Endothelial cell (in vitro differentiated cells): ENCODE measurements around the gene ZNF561. TPM values are rescaled to one million over a fixed set of nuclear protein-coding genes. Genes with fewer than 3 reads are reported as not detected.

Experiments used
- DNase-seq: peaks from one replicate; pipeline ENCODE4 v3.0.0; 2021; ENCODE audit warnings: low spot score
- H3K27ac Mint-ChIP-seq: one replicate; pipeline ENCODE4 v1.8.0; 2021; ENCODE audit warnings: mixed read lengths, inconsistent platforms; ENCODE audit not compliant: unreplicated experiment
- H3K27me3 Mint-ChIP-seq: one replicate; pipeline ENCODE4 v1.8.0; 2021; ENCODE audit warnings: mild to moderate bottlenecking, moderate library complexity, mixed read lengths, inconsistent platforms; ENCODE audit not compliant: unreplicated experiment
- H3K36me3 Mint-ChIP-seq: one replicate; pipeline ENCODE4 v1.8.0; 2021; ENCODE audit warnings: mild to moderate bottlenecking, low read depth, mixed read lengths, inconsistent platforms; ENCODE audit not compliant: unreplicated experiment
- H3K4me1 Mint-ChIP-seq: one replicate; pipeline ENCODE4 v1.8.0; 2021; ENCODE audit warnings: mild to moderate bottlenecking, mixed read lengths, inconsistent platforms; ENCODE audit not compliant: unreplicated experiment
- H3K4me3 Mint-ChIP-seq: one replicate; pipeline ENCODE4 v1.8.0; 2021; ENCODE audit warnings: mild to moderate bottlenecking, mixed read lengths, inconsistent platforms; ENCODE audit not compliant: unreplicated experiment
- H3K9me3 Mint-ChIP-seq: one replicate; pipeline ENCODE4 v1.8.0; 2021; ENCODE audit warnings: mixed read lengths, inconsistent platforms; ENCODE audit not compliant: unreplicated experiment
- CTCF ChIP-seq: fragments of 200-600 bp; sonication (generic); IDR thresholded peaks from one replicate; pipeline ENCODE4 v1.5.0; 2021; ENCODE audit warnings: antibody characterized with exemption; ENCODE audit not compliant: unreplicated experiment
- total RNA-seq: library from RNA; stranded (reverse); fragmentation: NEBNext Ultra II Directional; extraction: Animal tissue kit (Norgen Biotek cat#: 25700); gene quantifications from one replicate; pipeline ENCODE4 v1.2.1, GENCODE V29; 2021; ENCODE audit not compliant: unreplicated experiment

ZNF561 gene
- total RNA-seq, 1 donor from 2014 or later = 62.5 TPM

- no peak for TF ChIP-seq CTCF
- H3K4me1 Mint-ChIP-seq = no peaks in the 10 kb centered on the region
- H3K4me3 Mint-ChIP-seq = no peak overlapping the region
- H3K9me3 Mint-ChIP-seq = peaks cover 20% of the 10 kb centered on the region
- H3K27ac Mint-ChIP-seq = no peak overlapping the region
- no peak for DNase-seq
- peaks cover 5% of the 10 kb centered on the region for H3K27me3 Mint-ChIP-seq
- peaks cover 59% of the 10 kb centered on the region for H3K36me3 Mint-ChIP-seq
Measured at GRCh38 chr19:9650345-9650744, 29.3 kb upstream of the ZNF561 start.

GRCh38 chr19:9645472-9645871, 24.4 kb upstream of the ZNF561 start:
- H3K4me1 Mint-ChIP-seq = no peaks in the 10 kb centered on the region
- no peak overlapping the region for H3K4me3 Mint-ChIP-seq
- TF ChIP-seq CTCF = no peak
- H3K27ac Mint-ChIP-seq = no peak overlapping the region
- DNase-seq = no peak
- peaks cover 9% of the 10 kb centered on the region for H3K27me3 Mint-ChIP-seq
- H3K9me3 Mint-ChIP-seq = no peaks in the 10 kb centered on the region
- H3K36me3 Mint-ChIP-seq = peaks cover 34% of the 10 kb centered on the region

- no peak for DNase-seq
- Mint-ChIP-seq H3K9me3 (no peaks in the 10 kb centered on the region), H3K27me3 (peaks cover 9% of the 10 kb centered on the region), H3K4me1 (no peaks in the 10 kb centered on the region), H3K4me3 (no peak overlapping the region), H3K36me3 (peaks cover 28% of the 10 kb centered on the region), H3K27ac (no peak overlapping the region)
- TF ChIP-seq CTCF = no peak
Measured at GRCh38 chr19:9644472-9644871, 23.4 kb upstream of the ZNF561 start.

GRCh38 chr19:9641810-9642209, 20.8 kb upstream of the ZNF561 start:
- Mint-ChIP-seq H3K27ac (no peak overlapping the region), H3K4me3 (no peak overlapping the region), H3K9me3 (no peaks in the 10 kb centered on the region), H3K36me3 (peaks cover 23% of the 10 kb centered on the region), H3K4me1 (no peaks in the 10 kb centered on the region), H3K27me3 (peaks cover 9% of the 10 kb centered on the region)
- no peak for TF ChIP-seq CTCF
- DNase-seq = no peak

GRCh38 chr19:9640956-9641355, 19.9 kb upstream of the ZNF561 start:
- peaks cover 23% of the 10 kb centered on the region for H3K36me3 Mint-ChIP-seq

More at GRCh38 chr19:9640956-9641355, 19.9 kb upstream of the ZNF561 start:
- Mint-ChIP-seq H3K27me3 (peaks cover 7% of the 10 kb centered on the region), H3K4me3 (peak overlapping the region; percentile 62), H3K27ac (peak overlapping the region; percentile 20), H3K4me1 (no peaks in the 10 kb centered on the region), H3K9me3 (no peaks in the 10 kb centered on the region)
- TF ChIP-seq CTCF = no peak
- no peak for DNase-seq
